GM19455 (cell line): ENCODE data around the gene C3orf70.

Experiments
- ATAC-seq: cut with Tn5 transposase; IDR thresholded peaks from one replicate; pipeline ENCODE4 v1.9.1; 2021; ENCODE audit not compliant: unreplicated experiment

Gene C3orf70

DNA sequence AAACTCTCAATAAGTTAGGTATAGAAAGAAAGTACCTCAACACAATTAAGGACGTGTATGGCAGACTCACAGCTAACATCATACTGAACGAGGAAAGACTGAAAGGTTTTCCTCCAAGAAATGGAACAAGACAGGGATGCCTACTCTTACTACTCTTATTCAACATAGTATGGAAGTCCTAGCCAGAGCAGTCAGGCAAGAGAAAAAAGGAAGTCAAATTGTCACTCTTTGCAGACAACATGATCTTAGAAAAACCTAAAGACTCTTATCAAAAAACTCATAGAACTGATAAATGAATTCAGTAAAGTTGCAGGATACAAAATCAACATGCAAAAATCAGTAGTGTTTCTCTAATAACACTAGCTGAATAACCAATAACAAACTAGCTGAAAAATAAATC lies 96.0 kb downstream of the C3orf70 start:
- no peak for ATAC-seq

DNA sequence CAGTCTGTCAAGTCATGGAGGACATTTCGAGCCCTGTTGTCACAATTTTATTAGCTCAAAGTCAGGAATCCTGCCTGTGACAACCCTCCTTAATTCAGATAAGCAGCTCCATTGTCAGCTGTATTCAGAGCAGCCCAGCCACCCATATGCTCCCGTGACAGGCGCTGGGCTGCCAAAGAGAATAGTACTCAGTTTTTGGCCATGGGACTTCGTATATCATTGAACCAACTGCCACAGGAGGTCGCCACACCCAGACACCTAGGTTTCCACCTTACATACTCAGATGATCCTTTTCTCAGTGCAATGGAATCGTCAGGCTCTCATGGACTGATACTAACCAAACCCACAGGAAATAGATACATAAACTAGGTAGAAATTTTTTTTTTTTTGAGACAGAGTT lies 100.2 kb downstream of the C3orf70 start:
- no peak for ATAC-seq

DNA sequence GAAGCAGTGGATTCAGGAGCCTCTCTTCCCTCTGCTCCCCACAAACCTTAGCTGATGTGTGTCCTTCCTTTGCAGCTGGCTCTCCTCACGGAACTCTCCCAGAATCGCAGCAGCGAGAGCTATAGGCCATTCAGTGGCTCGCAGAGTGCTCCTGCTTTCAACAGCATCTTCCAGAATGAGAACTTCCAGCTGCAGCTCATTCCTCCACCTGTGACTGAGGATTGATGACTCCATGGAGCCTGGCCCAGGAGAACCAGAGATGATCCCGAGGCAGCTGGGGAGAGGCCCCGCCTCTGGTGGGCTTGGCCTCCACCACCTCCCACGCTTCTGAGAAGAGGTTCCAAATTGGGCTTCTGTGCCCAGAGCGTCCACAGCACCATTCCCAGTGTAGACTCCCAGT lies 101.1 kb downstream of the C3orf70 start:
- ATAC-seq, result no peak

DNA sequence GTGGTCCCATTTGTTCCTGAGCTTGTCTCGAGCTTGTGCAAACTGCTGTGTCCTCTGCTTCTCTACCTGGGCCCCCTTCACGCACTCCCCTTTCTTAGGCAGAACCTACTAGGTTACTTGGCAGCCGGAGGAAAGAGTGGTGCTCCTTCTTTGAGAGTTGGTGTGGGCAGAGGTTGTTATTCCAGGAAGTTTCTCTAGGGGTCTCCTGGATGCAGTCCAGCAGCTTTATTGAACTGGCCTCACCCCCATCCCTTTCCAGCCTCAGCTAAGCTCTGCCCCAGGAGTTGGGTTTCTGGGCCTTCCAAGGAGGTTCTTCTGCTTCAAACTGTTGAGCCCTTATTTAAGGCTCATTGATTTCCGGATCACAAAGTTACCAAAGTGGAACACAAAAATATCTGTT lies 103.2 kb downstream of the C3orf70 start:
- ATAC-seq, result no peak

DNA sequence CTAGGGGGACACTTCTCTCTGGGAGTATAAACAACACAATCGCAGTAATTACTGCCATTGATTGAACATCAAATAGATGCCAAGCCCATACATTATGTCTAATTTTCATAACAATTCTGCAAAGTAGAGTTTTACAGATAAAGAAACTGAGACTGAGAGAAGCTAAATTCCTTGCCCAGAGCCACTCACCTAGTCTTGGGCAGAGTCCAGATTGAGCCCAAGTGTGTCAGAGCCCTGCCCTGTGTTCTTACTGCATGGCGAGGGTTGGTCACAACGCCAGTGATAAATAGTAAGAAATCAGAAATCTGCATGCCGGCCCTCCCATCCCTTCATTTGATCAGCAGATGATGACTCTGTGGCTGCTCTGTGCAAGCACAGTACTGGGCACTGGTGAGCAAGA lies 106.3 kb downstream of the C3orf70 start:
- ATAC-seq, result no peak

DNA sequence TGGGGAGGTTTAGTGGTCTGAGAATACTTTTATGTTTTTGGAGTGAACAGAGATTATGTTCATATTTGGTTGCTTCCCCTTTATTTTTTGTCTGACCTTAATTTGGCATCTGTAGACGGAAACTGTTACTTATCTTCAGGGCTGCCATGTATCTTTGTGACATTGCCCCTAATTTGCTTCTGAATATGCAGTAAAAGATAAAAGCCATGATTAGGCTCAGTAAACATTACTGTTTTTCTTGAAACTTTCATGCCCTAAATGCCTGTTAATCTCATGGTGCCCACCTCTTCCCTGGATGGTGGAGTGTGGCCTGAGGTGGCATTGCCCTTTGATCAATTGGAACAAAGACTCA lies 106.7 kb downstream of the C3orf70 start:
- ATAC-seq, result no peak

DNA sequence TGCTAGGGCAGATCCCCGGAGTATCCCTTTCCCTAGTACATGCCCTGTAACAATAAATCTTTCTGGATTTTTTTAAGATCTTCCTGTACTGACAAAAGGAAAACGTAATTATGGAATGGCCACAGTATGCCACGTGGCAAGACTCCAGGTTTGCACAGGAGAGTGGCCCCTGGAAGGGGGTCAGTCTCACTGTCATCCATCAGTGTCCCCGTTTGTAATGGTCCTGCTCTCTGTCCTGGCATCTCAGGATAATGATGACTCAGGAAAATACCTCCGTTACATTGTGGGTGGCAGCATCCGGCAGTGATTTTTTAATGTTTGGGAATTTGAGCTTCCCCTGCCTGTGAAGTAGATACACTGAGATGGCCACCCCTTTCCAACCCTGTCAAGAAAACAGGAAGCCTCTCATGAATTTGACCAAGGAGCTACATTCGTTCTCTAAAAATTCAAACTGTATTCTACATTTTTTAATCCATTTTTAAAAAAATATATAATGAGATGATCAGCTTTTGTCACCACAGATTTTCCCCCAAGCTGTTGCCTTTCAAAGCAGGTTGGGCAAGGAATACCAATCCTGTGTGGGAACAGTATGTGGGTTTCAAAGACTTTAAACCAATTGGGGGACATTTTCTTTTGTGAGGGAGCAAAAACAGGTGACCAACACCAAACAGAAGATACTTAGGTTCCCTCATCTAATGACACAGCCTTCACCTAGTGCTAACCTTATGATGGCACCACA lies 110.4 kb downstream of the C3orf70 start:
- no peak for ATAC-seq

DNA sequence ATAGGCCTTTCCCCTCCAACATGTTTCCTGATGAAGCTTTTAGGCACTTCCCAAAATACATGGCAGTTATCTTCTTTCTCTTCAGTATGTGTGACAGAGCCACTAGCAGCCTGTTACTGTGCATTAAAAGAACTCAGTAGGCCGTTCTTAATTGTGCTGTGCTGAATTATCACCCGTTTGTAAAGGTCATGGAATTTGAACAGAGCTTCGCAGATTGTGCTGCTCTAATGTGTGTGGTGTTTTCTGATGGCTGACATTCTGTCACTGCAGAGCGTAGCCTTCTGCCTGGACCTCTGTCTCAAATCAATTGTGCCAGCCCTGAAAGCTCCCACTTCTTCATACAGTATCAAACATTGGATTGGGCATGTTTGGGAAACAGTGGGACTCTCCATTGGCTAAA lies 111.3 kb downstream of the C3orf70 start:
- no peak for ATAC-seq

DNA sequence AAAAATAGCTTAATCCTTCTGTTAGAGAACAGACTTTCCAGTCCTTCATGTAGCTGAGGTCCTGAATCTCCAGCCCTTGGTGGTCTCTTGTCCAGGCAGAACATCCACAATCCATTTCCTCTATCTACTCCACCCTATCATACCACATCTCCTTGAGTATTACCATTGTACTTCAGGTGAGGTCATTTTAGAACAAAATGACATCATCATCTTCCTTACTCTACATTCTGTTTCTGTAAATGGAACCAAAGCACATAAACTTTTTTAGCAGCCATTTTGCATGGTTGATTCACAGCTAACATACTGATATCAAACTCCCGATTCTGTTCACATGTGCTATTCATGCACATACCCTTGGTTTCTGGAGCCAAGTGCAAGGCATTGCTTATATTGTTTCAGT lies 112.4 kb downstream of the C3orf70 start:
- ATAC-seq, result no peak

DNA sequence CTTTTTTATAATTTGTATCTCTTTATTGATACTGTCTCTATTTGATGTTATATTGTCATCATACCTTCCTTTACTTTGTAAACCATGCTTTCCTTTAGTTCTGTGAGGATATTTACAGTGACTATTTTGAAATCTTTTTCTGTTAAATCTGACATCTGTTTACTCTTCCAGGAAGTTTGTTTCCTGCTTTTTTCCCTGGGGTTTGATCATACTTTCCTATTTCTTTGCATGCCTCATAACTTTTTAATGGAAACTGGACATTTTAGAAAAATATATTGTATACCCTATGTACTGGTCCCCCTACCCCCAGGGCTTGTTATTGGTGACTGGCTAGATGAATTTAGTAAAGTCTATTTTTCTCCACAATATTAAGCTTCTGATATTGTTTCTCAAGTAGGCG lies 115.1 kb downstream of the C3orf70 start:
- ATAC-seq, result no peak

DNA sequence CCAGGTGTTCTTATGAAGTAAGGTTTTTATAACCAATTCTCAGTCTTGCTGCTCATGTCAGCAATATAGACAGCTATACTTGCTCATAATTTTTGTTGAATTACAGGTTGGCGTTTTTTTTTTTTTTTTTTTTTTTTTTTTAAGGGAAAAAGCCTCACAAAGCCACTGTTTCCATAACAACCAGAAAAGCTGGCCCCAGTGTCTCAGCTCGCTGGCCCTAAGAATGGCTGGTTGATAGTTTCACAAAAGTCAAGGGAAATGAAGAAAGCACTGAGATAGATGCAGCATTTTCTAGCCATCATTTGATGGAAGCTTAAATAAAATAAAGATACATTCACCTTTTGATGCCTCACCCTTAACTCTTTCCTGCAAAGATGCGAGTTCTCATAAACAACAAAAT lies 121.9 kb downstream of the C3orf70 start:
- no peak for ATAC-seq

DNA sequence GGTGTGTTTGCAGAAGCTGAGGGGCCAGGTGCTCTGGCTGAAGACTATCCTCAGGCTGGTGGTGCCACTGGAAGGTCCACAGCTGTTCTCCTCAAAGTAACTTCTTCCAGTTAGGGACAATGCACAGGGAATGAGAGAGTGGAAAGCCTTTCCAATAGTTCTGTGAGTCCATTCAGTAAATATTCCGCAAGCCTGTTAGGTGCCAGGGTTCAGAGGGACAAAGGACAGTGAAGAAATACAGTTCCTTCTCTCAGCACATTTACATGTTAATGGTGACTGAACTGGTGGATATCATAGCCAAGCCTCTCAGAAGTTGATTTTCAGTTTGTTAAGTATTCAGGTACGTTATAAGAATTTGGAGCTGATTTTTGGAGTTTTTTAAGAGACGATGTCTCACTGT lies 122.5 kb downstream of the C3orf70 start:
- ATAC-seq, result no peak

DNA sequence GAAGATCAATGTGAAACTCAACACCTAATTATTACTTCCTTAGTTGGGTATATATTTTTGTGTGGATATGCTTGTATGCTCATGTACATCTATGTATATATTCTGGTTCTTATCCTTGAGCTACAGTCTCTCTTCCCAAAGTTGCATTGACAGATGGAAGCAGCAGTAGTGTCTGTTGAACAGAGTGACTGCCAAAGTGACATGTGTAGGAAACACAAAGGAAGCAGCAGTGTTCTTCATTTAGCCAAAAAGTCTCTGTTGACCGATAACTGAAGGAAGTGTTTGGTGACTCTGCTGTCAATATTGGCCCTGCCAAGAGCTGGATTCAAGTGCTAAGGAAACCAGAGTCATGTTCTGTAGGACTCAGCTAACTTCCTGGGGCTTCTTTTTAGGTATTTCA lies 123.8 kb downstream of the C3orf70 start:
- no peak for ATAC-seq

DNA sequence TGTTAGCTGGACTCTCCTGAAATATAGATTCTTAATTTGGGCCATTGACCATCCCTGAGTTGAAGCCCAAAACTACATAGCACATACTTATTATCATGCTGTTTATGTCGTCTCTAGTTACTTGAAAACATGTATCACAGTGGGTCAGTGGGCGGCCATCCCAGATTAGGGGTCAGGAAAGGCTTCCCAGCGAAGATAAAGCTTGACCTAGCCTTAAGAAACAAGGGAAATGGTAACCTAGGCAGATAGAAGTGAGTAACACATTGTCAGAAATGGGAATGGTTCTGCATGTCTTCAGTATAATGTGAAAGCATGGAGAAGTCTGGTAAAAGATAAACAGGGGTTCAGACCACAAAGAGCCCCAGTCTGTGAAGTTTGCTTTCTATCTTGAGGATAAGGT lies 124.7 kb downstream of the C3orf70 start:
- no peak for ATAC-seq
